Raji (cell line): ENCODE data around the gene NFIC.
A peak's percentile ranks its signal among the peaks of the same experiment; 100 is the strongest.

Experiments
- POLR2A ChIP-seq: IDR thresholded peaks from 2 replicates; pipeline ENCODE4 v1.6.1; 2011; ENCODE audit warnings: low read depth, low read length, control low read depth; ENCODE audit not compliant: insufficient read depth

NFIC gene

DNA sequence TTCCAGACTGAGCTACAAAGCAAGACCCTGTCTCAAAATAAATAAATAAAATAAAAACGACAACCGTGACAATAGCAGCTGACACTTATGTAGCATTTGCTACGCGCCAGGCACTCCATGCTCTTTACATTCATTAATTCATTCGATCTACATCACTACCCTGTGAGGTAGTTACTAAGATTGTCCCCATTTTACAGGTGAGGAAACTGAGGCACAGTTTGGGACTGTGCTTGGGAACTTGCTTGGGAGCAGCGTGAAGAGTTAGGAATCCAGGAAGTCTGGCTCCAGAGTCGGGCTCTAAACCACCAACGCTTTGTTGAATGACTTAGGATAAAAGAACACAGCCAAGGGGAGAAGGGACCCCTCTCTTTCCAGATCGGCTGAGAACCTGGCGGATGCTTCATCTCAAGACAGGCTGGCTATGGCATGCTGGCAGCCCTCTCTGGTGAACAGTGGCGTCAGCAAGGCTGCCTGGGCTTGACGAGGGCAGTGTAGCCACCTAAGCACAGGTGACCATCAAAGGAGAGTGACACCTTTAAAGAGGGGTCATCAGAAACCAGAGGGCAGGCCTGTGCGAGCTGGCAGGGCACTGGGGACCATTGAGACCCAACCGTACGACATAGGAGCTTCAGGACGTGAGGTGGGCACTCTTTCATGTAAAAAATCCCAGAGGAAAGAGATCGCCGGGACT is 133.5 kb downstream of the NFIC start:
- no peak for TF ChIP-seq POLR2A

DNA sequence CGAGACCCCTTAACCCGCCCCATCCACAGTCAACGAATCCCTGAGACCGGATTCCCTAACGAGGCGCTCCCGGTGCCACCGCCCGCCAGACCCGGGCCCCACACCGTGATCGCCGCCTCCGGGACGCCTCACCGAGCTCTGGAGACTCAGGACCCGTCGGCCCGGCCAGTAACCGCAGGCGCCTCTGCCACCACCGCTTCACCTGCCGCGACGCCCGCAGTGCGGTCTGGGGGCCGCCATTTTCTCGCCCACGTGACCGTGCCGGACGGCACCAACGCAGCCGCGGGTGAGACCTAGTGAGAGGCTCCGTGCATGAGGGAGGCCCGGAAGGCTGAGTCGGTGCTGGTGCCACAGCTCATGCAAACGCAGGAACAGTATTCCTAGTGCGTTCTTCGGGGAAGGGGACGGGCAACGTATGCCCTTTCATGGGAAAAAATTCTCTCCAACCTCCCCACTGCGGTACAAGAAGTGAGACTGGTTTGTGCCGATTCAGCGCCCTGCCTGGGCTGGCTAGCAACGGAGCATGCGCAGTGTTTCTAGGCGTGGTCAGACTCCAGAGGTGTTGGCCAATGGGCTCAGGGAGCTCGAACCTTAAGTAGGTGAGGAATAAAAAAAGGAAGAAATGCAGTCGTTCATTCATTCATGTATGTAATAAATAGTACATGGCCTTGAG is 134.2 kb downstream of the NFIC start, which contains the start of gene DOHH:
DOHH (minus strand) TSS at position 246 of the 673 bp plus-strand sequence. CDS start 3,860 bp downstream, outside the sequence.
- peak; percentile 82 for TF ChIP-seq POLR2A

DNA sequence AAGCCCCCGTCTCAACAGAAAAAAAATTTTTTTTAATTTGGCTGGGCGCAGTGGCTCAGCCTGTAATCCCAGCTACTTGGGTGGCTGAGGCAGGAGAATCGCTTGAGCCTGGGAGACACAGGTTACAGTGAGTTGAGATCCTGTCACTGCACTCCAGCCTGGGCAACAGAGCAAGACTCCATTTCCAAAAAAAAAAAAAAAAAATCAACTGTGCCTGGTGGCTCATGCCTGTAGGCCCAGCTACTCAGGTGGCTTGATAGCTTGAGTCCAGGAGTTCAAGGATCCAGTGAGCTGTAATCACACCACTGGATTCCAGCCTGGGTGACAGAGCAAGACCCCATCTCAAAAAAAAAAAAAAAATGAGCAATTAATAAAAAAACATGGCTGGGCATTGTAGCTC is 135.4 kb downstream of the NFIC start:
- no peak for TF ChIP-seq POLR2A

DNA sequence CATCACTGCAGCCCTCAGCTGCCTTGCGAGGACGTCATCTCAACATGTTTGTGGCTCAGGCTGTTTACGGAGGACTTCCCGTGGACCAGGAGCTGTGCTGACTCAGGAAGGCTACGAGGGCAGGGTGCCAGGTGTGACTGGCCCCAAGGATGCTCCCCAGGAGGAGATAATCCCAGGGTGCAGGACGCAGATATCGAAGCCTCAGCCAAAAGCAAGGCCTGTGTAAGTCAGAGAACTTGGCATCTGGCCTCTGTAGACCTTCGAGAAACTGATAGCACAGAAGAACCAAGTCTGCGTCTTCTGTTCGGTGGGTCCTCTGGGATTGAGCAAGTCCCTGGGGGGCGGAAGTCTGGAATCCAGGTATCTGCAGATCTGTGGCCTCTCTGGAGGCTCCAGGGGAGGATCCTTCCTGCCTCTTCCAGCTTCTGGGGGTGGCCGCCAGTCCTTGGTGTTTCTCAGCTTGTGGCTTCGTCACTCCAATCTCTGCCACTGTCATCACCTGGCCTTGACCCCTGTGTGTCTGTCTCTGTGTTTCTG is 136.7 kb downstream of the NFIC start:
- TF ChIP-seq POLR2A, result no peak

DNA sequence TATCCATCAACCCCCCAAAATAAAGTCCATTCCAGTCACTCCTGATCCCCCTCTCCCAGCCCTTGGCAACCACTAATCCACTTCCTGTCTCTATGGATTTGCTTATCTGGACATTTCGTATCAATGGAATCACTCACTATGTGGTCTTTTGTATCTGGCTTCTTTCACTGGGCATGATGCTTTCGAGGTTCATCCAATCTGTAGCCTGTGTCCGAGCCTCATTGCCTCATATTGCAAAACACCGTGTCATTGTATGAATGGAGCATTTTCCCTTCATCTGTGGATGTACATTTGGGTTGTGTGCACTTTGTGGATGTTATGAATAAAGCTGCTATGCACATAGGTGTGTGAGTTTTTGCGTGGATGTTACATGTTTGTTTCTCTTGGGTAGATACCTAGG is 138.4 kb downstream of the NFIC start:
- TF ChIP-seq POLR2A, result no peak

DNA sequence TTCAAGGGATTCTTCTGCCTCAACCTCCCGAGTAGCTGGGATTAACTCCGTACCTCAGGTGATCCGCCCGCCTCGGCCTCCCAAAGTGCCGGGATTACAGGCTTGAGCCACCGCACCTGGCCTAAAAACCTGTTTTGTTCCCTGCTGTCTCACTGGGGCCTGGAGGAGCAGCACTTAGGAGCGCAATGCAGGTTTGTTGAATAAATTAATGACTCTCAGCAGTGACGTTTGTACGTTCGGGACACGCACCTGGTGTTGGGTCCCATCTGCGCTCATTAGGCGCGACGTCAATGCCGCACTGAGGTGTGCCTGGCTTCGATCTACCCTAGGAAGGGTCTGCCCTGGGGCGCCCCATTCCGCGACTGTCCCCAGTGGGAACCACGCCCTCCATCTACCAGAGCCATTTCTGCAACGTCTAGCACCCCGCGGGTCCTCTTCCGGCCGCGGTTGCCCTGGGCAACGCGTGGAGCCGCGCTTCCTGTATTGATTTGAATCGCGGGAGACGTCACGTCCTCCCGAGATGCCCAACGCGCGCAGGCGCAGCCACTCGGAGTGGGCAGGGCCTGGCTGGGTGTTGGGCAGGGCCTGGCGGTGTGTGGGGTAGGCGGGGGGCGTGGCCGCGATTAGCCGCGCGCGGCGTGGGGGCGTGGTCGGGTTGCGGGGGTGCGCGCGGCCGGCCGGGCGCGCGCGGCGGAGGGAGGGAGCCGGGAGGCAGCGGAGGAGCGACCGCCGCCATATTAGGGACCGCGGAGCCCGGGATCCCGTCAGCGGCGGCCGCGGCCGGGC is 139.4 kb downstream of the NFIC start, which contains the start of gene FZR1:
FZR1 (plus strand) TSS at position 714 of the 786 bp plus-strand sequence. CDS start 16,679 bp downstream, outside the sequence.
- peak; percentile 69 for TF ChIP-seq POLR2A

DNA sequence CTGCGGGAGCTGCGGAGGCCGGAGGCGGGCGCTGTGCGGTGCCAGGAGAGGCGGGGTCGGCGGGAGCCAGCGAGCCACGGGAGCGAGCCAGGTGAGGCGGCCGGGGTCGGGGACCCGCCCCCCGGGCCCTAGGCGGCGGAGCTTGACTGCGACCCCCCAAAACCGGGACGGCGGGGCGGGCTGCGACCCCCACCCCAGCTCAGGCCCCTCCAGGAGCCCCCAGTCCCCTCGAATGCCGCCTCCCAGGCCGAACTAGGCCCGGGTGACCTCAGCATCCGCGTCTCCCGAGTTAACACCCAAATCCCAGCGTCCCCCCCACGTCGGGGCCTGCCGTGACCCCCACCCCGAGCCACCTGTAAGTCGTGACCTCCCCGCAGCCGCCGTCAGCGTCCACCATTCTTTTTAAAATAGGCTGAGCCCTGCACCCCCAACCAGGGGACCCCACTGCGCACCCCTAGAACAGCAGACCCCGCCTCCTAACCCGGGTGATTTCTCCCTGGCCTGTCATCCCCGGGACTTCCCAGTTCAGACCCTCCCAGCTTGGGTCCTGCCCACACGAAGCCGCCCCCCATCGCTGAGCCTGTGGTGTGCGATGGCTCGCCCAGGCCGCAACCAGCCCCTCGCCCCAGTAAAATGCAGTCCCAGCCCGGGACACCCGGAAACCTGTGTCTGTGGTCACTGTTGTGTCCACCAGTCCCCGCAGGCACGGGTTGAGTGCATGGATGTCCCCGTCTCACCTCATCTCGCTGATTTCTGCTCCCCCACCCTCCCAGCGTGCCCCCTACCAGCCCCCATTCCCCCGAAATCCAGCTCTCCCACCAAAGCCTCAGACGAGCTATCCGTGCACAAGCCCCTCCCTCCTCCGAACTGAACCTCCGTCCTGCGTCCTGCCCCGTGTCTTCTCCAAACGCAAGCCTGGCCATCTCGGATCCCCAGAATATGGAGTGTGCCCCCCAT is 140.3 kb downstream of the NFIC start:
- no peak for TF ChIP-seq POLR2A

DNA sequence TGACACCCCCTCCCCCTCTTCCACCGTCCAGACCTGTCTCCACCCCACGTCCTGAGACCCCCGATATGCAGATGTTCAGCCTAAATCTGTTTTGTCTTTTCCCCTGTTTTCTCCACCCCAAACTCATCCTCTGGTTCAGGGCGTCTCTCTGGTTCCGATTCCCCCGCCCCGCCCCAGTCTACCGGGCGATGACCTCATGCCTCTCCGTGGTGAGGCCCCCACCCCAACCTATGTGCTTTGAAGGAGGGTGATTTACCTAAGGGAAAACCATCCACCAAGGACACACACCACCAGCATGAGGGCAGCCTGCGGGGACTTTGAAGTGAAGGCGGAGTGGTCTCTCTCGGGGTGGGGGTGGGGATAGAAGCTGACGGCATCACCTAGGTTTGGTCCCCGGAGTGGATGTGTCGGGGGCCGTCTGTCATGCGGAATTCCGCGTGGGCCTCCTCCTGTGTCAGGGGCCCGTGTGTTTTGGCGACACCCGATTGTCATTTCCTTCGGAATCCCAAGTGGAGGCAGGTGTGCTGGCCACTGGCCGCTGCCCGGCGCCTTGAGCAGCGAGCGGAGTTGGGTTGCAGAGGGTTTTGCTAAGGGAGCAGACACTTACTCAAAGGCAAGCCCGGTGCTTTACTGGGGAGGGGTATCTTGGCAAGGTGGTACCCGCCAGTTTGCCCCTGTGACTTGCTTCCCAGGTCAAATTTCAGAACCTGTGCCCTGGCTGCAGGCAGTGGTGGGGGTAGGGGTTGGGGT is 141.2 kb downstream of the NFIC start:
- TF ChIP-seq POLR2A, result no peak

DNA sequence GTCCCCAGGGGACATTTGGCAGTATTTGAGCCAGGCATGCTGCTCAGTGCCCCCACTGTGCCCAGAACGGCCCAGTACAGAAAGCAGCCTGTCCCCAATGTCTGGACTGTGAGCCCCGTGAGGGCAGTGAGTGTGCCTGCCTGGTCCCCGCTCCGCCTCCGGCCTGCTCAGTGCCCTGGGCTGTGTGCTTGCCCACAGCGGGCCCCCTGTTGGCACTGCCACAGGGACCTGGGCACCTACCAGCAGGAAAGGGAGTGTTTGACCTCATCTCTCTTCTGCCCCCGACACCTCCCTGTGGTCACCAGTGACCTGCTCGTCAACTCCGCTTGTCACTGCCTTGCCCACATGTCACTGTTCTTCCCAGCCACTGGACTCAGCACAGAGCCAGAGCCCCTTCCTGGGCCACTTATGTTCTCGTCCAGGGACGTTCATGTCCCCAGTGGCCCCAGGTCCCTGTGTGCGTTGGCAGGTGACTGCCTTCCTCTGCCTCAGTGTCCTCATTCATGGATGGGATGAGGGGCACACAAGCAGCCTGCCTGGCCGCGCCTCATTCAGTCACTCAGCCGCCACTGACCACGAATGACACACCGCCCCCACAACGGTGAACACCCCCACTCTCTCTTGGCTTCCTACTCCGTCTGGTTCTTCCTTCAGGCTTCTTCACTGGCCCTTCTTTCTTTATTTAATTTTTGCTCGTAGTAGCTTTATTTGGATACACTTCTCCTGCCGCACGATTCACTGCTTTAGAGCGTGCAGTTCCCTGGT is 142.6 kb downstream of the NFIC start:
- no peak for TF ChIP-seq POLR2A

DNA sequence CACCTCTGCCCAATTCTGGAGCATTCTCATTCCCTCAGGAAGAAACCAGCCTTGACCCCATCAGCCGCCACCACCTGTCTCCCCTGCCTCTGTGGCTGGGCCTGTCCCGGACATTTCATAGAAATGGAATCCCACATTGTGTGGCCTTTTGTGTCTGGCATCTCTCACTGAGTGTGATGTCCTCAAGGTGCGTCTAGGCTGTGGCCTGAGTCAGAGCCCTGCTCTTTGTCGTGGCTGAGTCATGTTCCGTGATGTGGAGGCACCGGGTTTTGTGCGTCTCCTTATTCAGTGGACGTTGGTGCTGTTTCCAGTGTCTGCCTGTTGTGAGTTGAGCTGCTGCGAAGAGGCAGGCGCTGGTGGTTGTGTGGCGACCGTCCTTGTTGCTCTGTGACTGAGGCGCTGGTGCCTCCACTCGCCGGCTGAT is 143.2 kb downstream of the NFIC start:
- no peak for TF ChIP-seq POLR2A

DNA sequence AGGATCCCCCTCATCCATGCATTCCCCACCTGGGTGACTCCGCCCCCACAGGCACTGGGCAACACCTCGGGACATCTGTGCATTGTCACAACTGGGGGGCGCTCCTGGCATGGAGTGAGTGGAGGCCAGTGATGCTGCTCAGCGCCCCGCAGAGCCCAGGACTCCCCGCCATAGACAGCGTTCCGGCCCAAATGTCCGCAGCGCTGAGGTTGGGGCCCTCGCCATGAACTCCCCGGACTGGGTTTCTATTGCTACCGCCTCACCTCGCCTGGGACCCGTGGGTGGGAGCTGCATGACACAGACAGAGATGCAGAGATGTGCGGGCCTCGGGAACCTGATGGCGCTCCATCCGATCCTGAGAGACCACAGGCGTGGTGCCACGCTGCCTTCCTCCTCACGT is 144.3 kb downstream of the NFIC start:
- TF ChIP-seq POLR2A, result no peak

DNA sequence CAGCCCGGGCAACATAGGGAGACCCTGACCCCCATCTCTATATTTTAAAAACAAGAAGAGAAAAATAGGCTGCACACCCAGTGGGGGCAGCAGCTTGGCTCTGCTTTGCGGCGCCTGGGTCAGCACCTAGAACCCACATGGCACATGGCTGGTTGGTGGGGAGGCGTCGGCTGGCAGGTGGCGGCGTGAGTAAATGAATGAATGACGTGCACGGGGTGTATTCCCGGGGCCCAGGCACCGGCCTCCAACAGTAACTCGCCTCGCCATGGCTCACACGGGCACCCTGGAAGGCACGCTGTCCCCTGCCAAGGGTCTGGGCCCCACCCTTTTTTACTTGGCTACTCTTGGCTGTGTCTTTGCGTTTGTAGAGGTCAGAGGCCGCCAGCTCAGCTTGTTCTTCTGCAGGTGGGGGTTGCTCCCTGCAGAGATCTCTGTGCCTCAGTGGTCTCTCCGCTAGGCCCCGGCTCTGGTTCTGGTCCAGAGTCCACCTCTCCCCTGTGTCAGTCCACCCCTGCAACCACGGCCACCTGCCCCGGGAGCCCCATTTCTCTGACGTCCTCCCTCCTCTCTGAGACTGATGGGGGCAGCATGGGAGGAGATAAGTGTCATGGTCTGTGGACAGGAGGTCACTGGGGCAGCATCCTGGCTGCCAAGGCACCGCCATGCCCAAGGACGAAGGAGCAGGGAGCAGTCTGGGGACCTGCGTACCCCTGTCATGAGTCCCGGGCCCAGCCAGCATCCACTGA is 145.3 kb downstream of the NFIC start:
- TF ChIP-seq POLR2A, result no peak
